HCT116 (cell line): Measurements from ENCODE around the gene KCNJ16. TPM values are rescaled to one million over a fixed set of nuclear protein-coding genes. Genes with fewer than 3 reads are reported as not detected.

Source experiments
- ATAC-seq: fragments of 200-7000 bp; cut with Tn5 transposase; 2 replicates; pipeline ENCODE4 v1.9.1; 2020; ENCODE audit warnings: mild to moderate bottlenecking, moderate library complexity
- BruUV-seq: library from RNA; stranded (reverse); fragments of 400-500 nt; replicated peaks from 2 replicates; lab custom pipeline; 2021; lab: Mats Ljungman, UMichigan
- CTCF ChIA-PET: fragments of 300-600 bp; sonication (Branson Sonifier 250); formaldehyde crosslinking; loops from one replicate; lab custom pipeline; 2021; ENCODE audit warnings: antibody characterized with exemption; lab: Charles Lee
- POLR2A ChIA-PET: fragments of 300-600, 350-600 bp; sonication (Branson Sonifier 250); formaldehyde crosslinking; loops from one replicate; lab custom pipeline; 2021; ENCODE audit warnings: antibody characterized with exemption; lab: Charles Lee
- RAD21 ChIA-PET, 2 experiments: fragments of 300-600 bp; sonication (Branson Sonifier 250); formaldehyde crosslinking; loops; one replicate each; lab custom pipeline; 2023; ENCODE audit warnings: low total read pairs in 2 of 2; ENCODE audit not compliant: uncharacterized antibody in 2 of 2, unreplicated experiment in 2 of 2, low non-redundant PET in 1 of 2; lab: Charles Lee
- DNase-seq: peaks from one replicate; pipeline ENCODE4 v3.0.0-alpha.2; 2010; ENCODE audit warnings: low read depth, low spot score
- H2AFZ ChIP-seq: fragments of 200-600 bp; shearing (Covaris generic), sonication (generic); 2 replicates; pipeline ENCODE4 v1.6.1; 2017; ENCODE audit warnings: low read depth, mixed run types, mixed read lengths, antibody characterized with exemption, low read length; ENCODE audit not compliant: poor library complexity, severe bottlenecking
- H3K27ac ChIP-seq: 2 replicates; pipeline ENCODE4 v1.5.1; 2012; ENCODE audit warnings: low read depth, low read length
- H3K27me3 ChIP-seq: fragments of 200-600 bp; sonication (generic); 2 replicates; pipeline ENCODE4 v1.6.1; 2016; ENCODE audit warnings: mixed run types, low read length, mixed read lengths; ENCODE audit not compliant: insufficient read depth
- H3K36me3 ChIP-seq, 2 experiments: fragments of 200-500 bp in 1 of 2; fragments of 200-600 bp in 1 of 2; sonication (Bioruptor generic) in 1 of 2; sonication (generic) in 1 of 2; 2 replicates each; pipeline versions ENCODE4 v1.5.1 to v1.6.1; 2014 to 2016; ENCODE audit warnings: low read length in 2 of 2, inconsistent platforms in 1 of 2, mixed read lengths in 1 of 2, mixed run types in 1 of 2; ENCODE audit not compliant: insufficient read depth in 2 of 2, control insufficient read depth in 1 of 2
- H3K4me1 ChIP-seq, 2 experiments: fragments of 200-600 bp in 1 of 2; sonication (generic) in 1 of 2; 2 replicates each; pipeline versions ENCODE4 v1.5.1 to v1.6.1; 2012 to 2017; ENCODE audit warnings: low read length in 2 of 2, inconsistent platforms in 1 of 2, mild to moderate bottlenecking in 1 of 2, mixed read lengths in 1 of 2, mixed run types in 1 of 2, moderate library complexity in 1 of 2; ENCODE audit not compliant: insufficient read depth in 2 of 2, control insufficient read depth in 1 of 2
- H3K4me2 ChIP-seq: fragments of 200-600 bp; sonication (generic); 2 replicates; pipeline ENCODE4 v1.6.1; 2017; ENCODE audit warnings: mixed run types, low read length, mixed read lengths
- H3K4me3 ChIP-seq, 2 experiments: fragments of 200-600 bp in 1 of 2; sonication (generic) in 1 of 2; replicated peaks in 1 of 2; 2 replicates each; pipeline ENCODE4 v1.5.1; 2011 to 2016; ENCODE audit warnings: low read length in 2 of 2, control low read depth in 1 of 2, low read depth in 1 of 2, mild to moderate bottlenecking in 1 of 2, mixed read lengths in 1 of 2, mixed run types in 1 of 2
- H3K79me2 ChIP-seq: fragments of 200-600 bp; sonication (generic); 2 replicates; pipeline ENCODE4 v1.6.1; 2017; ENCODE audit warnings: mild to moderate bottlenecking, mixed run types, low read length, moderate library complexity, mixed read lengths; ENCODE audit not compliant: insufficient read depth
- H3K9ac ChIP-seq: fragments of 200-600 bp; sonication (generic); 2 replicates; pipeline ENCODE4 v1.6.1; 2016; ENCODE audit warnings: low read length, mixed read lengths
- H3K9me2 ChIP-seq: fragments of 200-600 bp; sonication (generic), shearing (Covaris generic); 2 replicates; pipeline ENCODE4 v1.6.1; 2017; ENCODE audit warnings: mixed run types, mild to moderate bottlenecking, moderate library complexity; ENCODE audit not compliant: insufficient read depth
- H3K9me3 ChIP-seq, 2 experiments: fragments of 200-500 bp in 1 of 2; fragments of 200-600 bp in 1 of 2; sonication (Bioruptor generic) in 1 of 2; sonication (generic) in 1 of 2; 2 replicates each; pipeline ENCODE4 v1.6.1; 2014 to 2017; ENCODE audit warnings: low read length in 2 of 2, mixed read lengths in 2 of 2, inconsistent platforms in 1 of 2, low read depth in 1 of 2, mild to moderate bottlenecking in 1 of 2, mixed run types in 1 of 2, moderate library complexity in 1 of 2; ENCODE audit not compliant: control insufficient read depth in 1 of 2, insufficient read depth in 1 of 2
- H4K20me1 ChIP-seq: fragments of 200-600 bp; sonication (generic), shearing (Covaris generic); 2 replicates; pipeline ENCODE4 v1.6.1; 2017; ENCODE audit warnings: mixed run types, mild to moderate bottlenecking, moderate library complexity; ENCODE audit not compliant: insufficient read depth
- CBX3 ChIP-seq: IDR thresholded peaks from 2 replicates; pipeline ENCODE4 v1.6.1; 2012; ENCODE audit warnings: low read depth
- EGR1 ChIP-seq: IDR thresholded peaks from 2 replicates; pipeline ENCODE4 v1.6.1; 2012; ENCODE audit warnings: low read depth
- ELF1 ChIP-seq: IDR thresholded peaks from 2 replicates; pipeline ENCODE4 v1.6.1; 2012; ENCODE audit warnings: low read depth, borderline replicate concordance
- EZH2 ChIP-seq: fragments of 200-600 bp; sonication (generic); IDR thresholded peaks from 2 replicates; pipeline ENCODE4 v1.6.1; 2017; ENCODE audit warnings: antibody characterized with exemption, mixed run types
- EZH2phosphoT487 ChIP-seq: fragments of 200-600 bp; IDR thresholded peaks from 2 replicates; pipeline ENCODE4 v1.6.1; 2018; ENCODE audit warnings: antibody characterized with exemption, borderline replicate concordance
- FOSL1 ChIP-seq: IDR thresholded peaks from 2 replicates; pipeline ENCODE4 v1.6.1; 2012; ENCODE audit warnings: low read depth
- JUND ChIP-seq: IDR thresholded peaks from 2 replicates; pipeline ENCODE4 v1.6.1; 2012
- MAX ChIP-seq: IDR thresholded peaks from 2 replicates; pipeline ENCODE4 v1.6.1; 2012
- POLR2A ChIP-seq: IDR thresholded peaks from 2 replicates; pipeline ENCODE4 v1.7.0; 2011; ENCODE audit warnings: borderline replicate concordance; ENCODE audit not compliant: insufficient read depth, insufficient read length; ENCODE audit errors: extremely low read depth
- POLR2AphosphoS5 ChIP-seq: IDR thresholded peaks from 2 replicates; pipeline ENCODE4 v1.6.1; 2011; ENCODE audit warnings: mild to moderate bottlenecking, low read depth, low read length, moderate library complexity
- SIN3A ChIP-seq: IDR thresholded peaks from 2 replicates; pipeline ENCODE4 v1.6.1; 2012; ENCODE audit warnings: low read depth
- SRF ChIP-seq: IDR thresholded peaks from 2 replicates; pipeline ENCODE4 v1.6.1; 2012; ENCODE audit warnings: low read depth
- TCF7L2 ChIP-seq: IDR thresholded peaks from 2 replicates; pipeline ENCODE4 v1.7.0; 2011; ENCODE audit warnings: borderline replicate concordance, inconsistent platforms; ENCODE audit not compliant: insufficient read depth, insufficient read length; ENCODE audit errors: extremely low read depth
- YY1 ChIP-seq: IDR thresholded peaks from 2 replicates; pipeline ENCODE4 v1.6.1; 2011; ENCODE audit warnings: low read length, low read depth, moderate library complexity, mild to moderate bottlenecking; ENCODE audit not compliant: insufficient replicate concordance; ENCODE audit errors: extremely low read depth
- ZFX ChIP-seq: fragments of 450-650 bp; IDR thresholded peaks from 2 replicates; pipeline ENCODE4 v1.6.1; 2017
- ZNF274 ChIP-seq: fragments of 200-500 bp; sonication (Bioruptor generic); IDR thresholded peaks from 2 replicates; pipeline ENCODE4 v1.6.1; 2014; ENCODE audit warnings: mild to moderate bottlenecking, low read depth, low read length, inconsistent platforms
- intact Hi-C: fragments of 100-400 bp; cut with micrococcal nuclease; formaldehyde crosslinking; loops from 2 replicates; pipeline ENCODE4 v1.10.0; 2022
- total RNA-seq: library from RNA; stranded (reverse); gene quantifications from one replicate; pipeline ENCODE4 v1.2.1, GENCODE V29; 2021; ENCODE audit not compliant: unreplicated experiment
- TF ChIP-seq, protein P1 (sequence below): IDR thresholded peaks from 2 replicates; pipeline ENCODE4 v1.6.1; 2012
- TF ChIP-seq, protein P2 (sequence below): IDR thresholded peaks from 2 replicates; pipeline ENCODE4 v1.6.1; 2011; ENCODE audit warnings: mild to moderate bottlenecking, low read length, moderate library complexity; ENCODE audit not compliant: insufficient replicate concordance; ENCODE audit errors: extremely low read depth

Gene KCNJ16
- total RNA-seq, 1 experiment from 2014 or later, result not detected

DNA sequence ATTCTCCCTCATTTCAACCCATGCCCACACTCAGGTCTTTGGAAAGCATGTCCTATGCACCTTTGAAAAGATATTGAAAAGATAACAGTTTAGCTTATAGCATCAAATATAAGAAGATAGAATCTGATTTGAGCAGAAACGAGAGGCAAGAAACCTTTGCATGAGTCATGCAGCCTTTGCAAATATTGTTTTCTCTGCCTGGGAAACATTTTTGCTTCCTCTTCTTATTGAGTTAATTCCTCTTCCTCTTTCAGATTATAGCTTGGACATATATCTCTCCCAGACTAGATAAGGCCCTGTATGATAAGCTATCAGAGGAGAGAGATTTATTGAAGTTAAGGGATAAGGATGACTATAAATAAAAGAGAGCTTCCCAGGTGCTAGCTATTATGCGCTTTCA is 48.2 kb downstream of the KCNJ16 start:
- Histone ChIP-seq H3K36me3 (no peaks in the 10 kb centered on the region), H3K4me2 (no peak overlapping the region), H4K20me1 (no peaks in the 10 kb centered on the region), H3K9ac (no peak overlapping the region), H3K27me3 (no peaks in the 10 kb centered on the region), H3K9me3 (peaks cover 7 to 11% of the 10 kb centered on the region in 2 experiments; a peak in 2 of 4 replicates), H2AFZ (no peak overlapping the region), H3K27ac (no peak overlapping the region), H3K4me3 (no peak overlapping the region), H3K4me1 (no peaks in the 10 kb centered on the region), H3K79me2 (no peaks in the 10 kb centered on the region), H3K9me2 (no peaks in the 10 kb centered on the region)
- intact Hi-C loops, result no loop called here
- POLR2A ChIA-PET, result no interaction called here
- RAD21 ChIA-PET, result no interaction called here
- DNase-seq (no peak), ATAC-seq (no peak)
- CTCF ChIA-PET, result interaction anchor here (0.9 to 1.1 kb wide), 2 partner anchors 516 to 554 kb away, joined by 3 read pairs; no protein-coding TSS in a partner anchor
- TF ChIP-seq CBX3 (no peak), FOSL1 (no peak), YY1 (no peak), ZFX (no peak), JUND (no peak), EZH2 (no peak), EGR1 (no peak), EZH2phosphoT487 (no peak), ELF1 (no peak), POLR2A (no peak), ZNF274 (no peak), MAX (no peak), TCF7L2 (no peak), SIN3A (no peak), SRF (no peak), POLR2AphosphoS5 (no peak)
- TF ChIP-seq, protein P1, sequence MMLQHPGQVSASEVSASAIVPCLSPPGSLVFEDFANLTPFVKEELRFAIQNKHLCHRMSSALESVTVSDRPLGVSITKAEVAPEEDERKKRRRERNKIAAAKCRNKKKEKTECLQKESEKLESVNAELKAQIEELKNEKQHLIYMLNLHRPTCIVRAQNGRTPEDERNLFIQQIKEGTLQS, result no peak
- TF ChIP-seq, protein P2, sequence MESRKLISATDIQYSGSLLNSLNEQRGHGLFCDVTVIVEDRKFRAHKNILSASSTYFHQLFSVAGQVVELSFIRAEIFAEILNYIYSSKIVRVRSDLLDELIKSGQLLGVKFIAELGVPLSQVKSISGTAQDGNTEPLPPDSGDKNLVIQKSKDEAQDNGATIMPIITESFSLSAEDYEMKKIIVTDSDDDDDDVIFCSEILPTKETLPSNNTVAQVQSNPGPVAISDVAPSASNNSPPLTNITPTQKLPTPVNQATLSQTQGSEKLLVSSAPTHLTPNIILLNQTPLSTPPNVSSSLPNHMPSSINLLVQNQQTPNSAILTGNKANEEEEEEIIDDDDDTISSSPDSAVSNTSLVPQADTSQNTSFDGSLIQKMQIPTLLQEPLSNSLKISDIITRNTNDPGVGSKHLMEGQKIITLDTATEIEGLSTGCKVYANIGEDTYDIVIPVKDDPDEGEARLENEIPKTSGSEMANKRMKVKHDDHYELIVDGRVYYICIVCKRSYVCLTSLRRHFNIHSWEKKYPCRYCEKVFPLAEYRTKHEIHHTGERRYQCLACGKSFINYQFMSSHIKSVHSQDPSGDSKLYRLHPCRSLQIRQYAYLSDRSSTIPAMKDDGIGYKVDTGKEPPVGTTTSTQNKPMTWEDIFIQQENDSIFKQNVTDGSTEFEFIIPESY, result no peak
- no TSS peak for BruUV-seq
